Upper lobe of left lung (tissue), 6 donors: ENCODE results near the gene TMEM221. TPM values are rescaled to one million over a fixed set of nuclear protein-coding genes. Genes with fewer than 3 reads are reported as not detected.
A peak's percentile ranks its signal among the peaks of the same experiment; 100 is the strongest.

Experiments used
- ATAC-seq, 2 donors: fragments of 200-7000 bp; cut with Tn5 transposase; one replicate each; pipeline ENCODE4 v1.9.1; 2022; ENCODE audit warnings: mild to moderate bottlenecking in 2 of 2, moderate library complexity in 2 of 2; ENCODE audit not compliant: low FRiP score in 2 of 2
- DNase-seq, 2 donors: peaks; one replicate each; pipeline ENCODE4 v3.0.0-alpha.2; 2019 to 2020
- H3K27ac ChIP-seq, 4 donors: fragments of 200-600 bp; sonication (generic); one replicate each; pipeline ENCODE4 v1.5.1; 2016 to 2019
- H3K27me3 ChIP-seq, 4 donors: fragments of 200-600 bp; sonication (generic); one replicate each; pipeline ENCODE4 v1.5.1; 2017 to 2019
- H3K36me3 ChIP-seq, 4 donors: fragments of 200-600 bp; sonication (generic); one replicate each; pipeline ENCODE4 v1.5.1; 2016 to 2019
- H3K4me1 ChIP-seq, 4 donors: fragments of 200-600 bp; sonication (generic); one replicate each; pipeline ENCODE4 v1.5.1; 2018 to 2019
- H3K4me3 ChIP-seq, 4 donors: fragments of 200-600 bp; sonication (generic); one replicate each; pipeline ENCODE4 v1.5.1; 2017 to 2019; ENCODE audit warnings: mild to moderate bottlenecking in 2 of 4, moderate library complexity in 1 of 4
- H3K9me3 ChIP-seq, 4 donors: fragments of 200-600 bp; sonication (generic); one replicate each; pipeline ENCODE4 v1.5.1; 2018 to 2019
- CTCF ChIP-seq, 6 experiments: fragments of 450-650 bp in 4 of 6; fragments of 200-600 bp in 2 of 6; sonication (generic) in 2 of 6; IDR thresholded peaks; one replicate each; pipeline ENCODE4 v1.5.1; 2016 to 2019; ENCODE audit warnings: antibody characterized with exemption in 6 of 6
- EP300 ChIP-seq, 4 donors: sonication (generic); formaldehyde crosslinking; IDR thresholded peaks; one replicate each; pipeline ENCODE4 v1.5.1; 2017; ENCODE audit warnings: antibody characterized with exemption in 4 of 4, control low read depth in 2 of 4
- POLR2A ChIP-seq, 4 donors: fragments of 450-650 bp; IDR thresholded peaks; one replicate each; pipeline ENCODE4 v1.5.1; 2016 to 2017; ENCODE audit warnings: antibody characterized with exemption in 4 of 4, mild to moderate bottlenecking in 2 of 4
- POLR2AphosphoS5 ChIP-seq, 2 donors: sonication (generic); formaldehyde crosslinking; IDR thresholded peaks; one replicate each; pipeline ENCODE4 v1.5.1; 2017; ENCODE audit warnings: antibody characterized with exemption in 2 of 2
- WGBS, 2 donors: methylation state at CpG; one replicate each; pipeline ENCODE4 v1.1.5; 2017 to 2018; 5-methylcytosine and 5-hydroxymethylcytosine counted together
- total RNA-seq, 6 donors: library from RNA; depleted of rRNA in 4 of 6; stranded (reverse); fragments of >200 nt in 4 of 6; gene quantifications; one replicate each; pipeline versions ENCODE4 v1.1.0 to v1.2.1, GENCODE V29; 2016 to 2021
- donor health status: DM: no; HTN: no; CAD: no; lungs with moderate emphysema.
- donor health status: DM: no; HTN: yes; CAD: no; lungs with severe emphysema.

The TMEM221 gene
- under 1 TPM in 1 of 6 donors, not detected in 5; 0.14 TPM for total RNA-seq

- DNase-seq (peak in 1 of 2 donors; percentile 91), ATAC-seq (peak; percentile 60 to 88)
- H3K4me1 ChIP-seq: peaks cover 7 to 15% (median 8%) of the 10 kb centered on the region in 4 donors
- no peak within 1 kb of the TSS for H3K27ac ChIP-seq
- TF ChIP-seq CTCF (IDR thresholded peaks at IDR 0.05): peak in 5 of 6 experiments; percentile 15 to 56 (median 24)
- TF ChIP-seq EP300 (IDR thresholded peaks at IDR 0.05): no peak
- TF ChIP-seq POLR2AphosphoS5 (IDR thresholded peaks at IDR 0.05): no peak
- TF ChIP-seq POLR2A (IDR thresholded peaks at IDR 0.05): no peak
- no peaks in the 10 kb centered on the region for H3K9me3 ChIP-seq
- H3K4me3 ChIP-seq: peak within 1 kb of the TSS; percentile 18 to 55 (median 45)
- peaks cover 0 to 7% (median 3%) of the 10 kb centered on the region in 4 donors for H3K27me3 ChIP-seq
- H3K36me3 ChIP-seq: no peaks in the 10 kb centered on the region
- 3 to 9% methylated on average over 20 to 26 of the region's 81 CpGs for WGBS, 2 donors
Observed at GRCh38 chr19:17448131-17448967, at the start of gene TMEM221. TMEM221 (minus strand) TSS chr19:17448668; CDS start chr19:17448462, 206 bp downstream.

GRCh38 chr19:17497149-17497798 lies 48.8 kb upstream of the TMEM221 start:
- no peak overlapping the region for H3K27ac ChIP-seq
- no peaks in the 10 kb centered on the region for H3K27me3 ChIP-seq
- peaks cover 0 to 17% (median 4%) of the 10 kb centered on the region in 4 donors for H3K36me3 ChIP-seq
- DNase-seq: peak in 1 of 2 donors; percentile 82
- no peaks in the 10 kb centered on the region for H3K9me3 ChIP-seq
- WGBS, 2 donors: 77 to 81% methylated on average over 3 to 18 of the region's 41 CpGs
- H3K4me1 ChIP-seq: peaks cover 23 to 40% (median 26%) of the 10 kb centered on the region in 4 donors
- no peak for ATAC-seq
- no peak overlapping the region for H3K4me3 ChIP-seq
- TF ChIP-seq EP300 (IDR thresholded peaks at IDR 0.05): no peak
- TF ChIP-seq POLR2AphosphoS5 (IDR thresholded peaks at IDR 0.05): no peak
- TF ChIP-seq POLR2A (IDR thresholded peaks at IDR 0.05): no peak
- no peak for TF ChIP-seq CTCF (IDR thresholded peaks at IDR 0.05)

- no peaks in the 10 kb centered on the region for H3K9me3 ChIP-seq
- H3K27me3 ChIP-seq: no peaks in the 10 kb centered on the region
- no peak overlapping the region for H3K27ac ChIP-seq
- H3K4me1 ChIP-seq: peaks cover 23 to 40% (median 26%) of the 10 kb centered on the region in 4 donors
- DNase-seq: peak; percentile 86 to 88
- peaks cover 0 to 17% (median 4%) of the 10 kb centered on the region in 4 donors for H3K36me3 ChIP-seq
- WGBS, 2 donors: 23 to 30% methylated on average over 9 to 11 of the region's 14 CpGs
- no peak overlapping the region for H3K4me3 ChIP-seq
- ATAC-seq: peak; percentile 89 to 91
- TF ChIP-seq POLR2A (IDR thresholded peaks at IDR 0.05) (no peak), CTCF (IDR thresholded peaks at IDR 0.05) (peak; percentile 92 to 97 (median 94)), POLR2AphosphoS5 (IDR thresholded peaks at IDR 0.05) (no peak), EP300 (IDR thresholded peaks at IDR 0.05) (no peak)
Observed at GRCh38 chr19:17496337-17496997, 48.0 kb upstream of the TMEM221 start.

GRCh38 chr19:17495639-17496296 lies 47.3 kb upstream of the TMEM221 start:
- no peak overlapping the region for H3K27ac ChIP-seq
- no peaks in the 10 kb centered on the region for H3K9me3 ChIP-seq
- H3K36me3 ChIP-seq: peaks cover 0 to 13% (median 4%) of the 10 kb centered on the region in 4 donors
- no peak for ATAC-seq
- 68 to 70% methylated on average over 8 to 9 of the region's 9 CpGs for WGBS, 2 donors
- TF ChIP-seq CTCF (IDR thresholded peaks at IDR 0.05) (no peak), POLR2A (IDR thresholded peaks at IDR 0.05) (no peak), EP300 (IDR thresholded peaks at IDR 0.05) (no peak), POLR2AphosphoS5 (IDR thresholded peaks at IDR 0.05) (no peak)
- DNase-seq: no peak
- no peak overlapping the region for H3K4me3 ChIP-seq
- peaks cover 23 to 37% (median 26%) of the 10 kb centered on the region in 4 donors for H3K4me1 ChIP-seq
- H3K27me3 ChIP-seq: no peaks in the 10 kb centered on the region
